Measurements from ENCODE around the gene SCG2.

SCG2 gene

DNA sequence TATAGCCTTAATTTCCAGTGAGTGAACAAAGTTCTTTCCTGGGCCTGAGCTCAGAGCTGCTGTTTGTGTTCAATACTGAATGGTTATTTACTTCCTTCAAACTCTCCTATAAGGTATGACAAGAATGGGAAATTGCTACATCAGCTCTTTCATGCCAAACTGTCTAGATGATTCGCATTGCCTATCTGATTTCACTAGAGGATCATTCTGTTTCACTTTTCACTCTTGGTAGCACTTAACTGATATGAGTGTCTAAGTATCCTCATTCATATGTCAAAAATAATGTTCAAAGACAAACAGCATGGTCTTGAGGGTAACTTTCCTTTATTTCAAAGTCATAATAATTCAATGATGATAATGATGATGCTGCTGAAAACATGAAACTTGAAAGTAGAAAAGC, 32.9 kb upstream of the SCG2 start:
- Histone ChIP-seq H3K4me1 (no peaks in the 10 kb centered on the region), H3K4me3 (no peak overlapping the region), H3K9ac (no peak overlapping the region), H3K27ac (no peak overlapping the region), H3K9me3 (peaks cover 17% of the 10 kb centered on the region), H4K20me1 (no peaks in the 10 kb centered on the region), H3K4me2 (no peak overlapping the region), H3K27me3 (no peaks in the 10 kb centered on the region), H3K36me3 (no peaks in the 10 kb centered on the region)
- no peak for TF ChIP-seq Cebpa-rat (IDR thresholded peaks at IDR 0.05)

DNA sequence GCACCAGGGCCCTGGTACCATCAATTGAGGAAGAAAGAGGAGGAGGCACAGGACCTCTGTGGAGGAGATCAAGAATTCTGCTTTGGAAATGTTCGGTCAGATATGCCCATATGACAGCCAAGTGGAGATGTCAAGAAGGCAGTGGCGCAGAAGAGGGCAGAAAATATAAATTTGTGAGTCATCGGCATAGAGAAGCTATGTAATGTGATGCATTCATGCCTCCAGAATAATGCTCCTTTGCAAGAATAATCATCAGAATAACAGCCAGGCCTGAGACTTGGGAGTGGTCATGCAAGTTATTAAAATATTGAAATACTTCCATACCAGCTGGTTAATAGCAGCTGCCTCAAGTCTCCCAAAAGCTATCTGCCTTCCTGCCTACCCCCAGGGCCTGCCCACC, 32.1 kb upstream of the SCG2 start:
- Histone ChIP-seq H3K27ac (no peak overlapping the region), H3K4me1 (no peaks in the 10 kb centered on the region), H3K4me2 (no peak overlapping the region), H4K20me1 (no peaks in the 10 kb centered on the region), H3K27me3 (no peaks in the 10 kb centered on the region), H3K9ac (no peak overlapping the region), H3K9me3 (peaks cover 15% of the 10 kb centered on the region), H3K36me3 (no peaks in the 10 kb centered on the region), H3K4me3 (no peak overlapping the region)
- TF ChIP-seq Cebpa-rat (IDR thresholded peaks at IDR 0.05): no peak

DNA sequence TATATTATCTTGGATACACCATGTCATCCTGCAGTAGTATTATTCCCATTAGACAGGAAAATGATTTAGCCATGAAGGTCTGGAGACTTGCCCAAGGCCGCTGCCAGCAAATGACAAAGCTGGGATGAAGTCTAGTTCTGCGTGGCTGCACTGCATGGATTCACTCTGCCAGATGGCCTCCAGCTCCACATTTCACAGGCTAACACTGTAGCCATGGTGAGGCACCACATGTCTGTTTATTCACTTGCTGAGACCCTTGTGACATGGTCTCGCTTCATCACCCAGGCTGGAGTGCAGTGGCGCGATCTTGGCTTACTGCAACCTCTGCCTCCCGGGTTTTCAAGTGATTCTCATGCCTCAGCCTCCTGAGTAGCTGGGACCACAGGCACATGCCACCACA, 31.5 kb upstream of the SCG2 start:
- no peaks in the 10 kb centered on the region for H3K4me1 ChIP-seq

DNA sequence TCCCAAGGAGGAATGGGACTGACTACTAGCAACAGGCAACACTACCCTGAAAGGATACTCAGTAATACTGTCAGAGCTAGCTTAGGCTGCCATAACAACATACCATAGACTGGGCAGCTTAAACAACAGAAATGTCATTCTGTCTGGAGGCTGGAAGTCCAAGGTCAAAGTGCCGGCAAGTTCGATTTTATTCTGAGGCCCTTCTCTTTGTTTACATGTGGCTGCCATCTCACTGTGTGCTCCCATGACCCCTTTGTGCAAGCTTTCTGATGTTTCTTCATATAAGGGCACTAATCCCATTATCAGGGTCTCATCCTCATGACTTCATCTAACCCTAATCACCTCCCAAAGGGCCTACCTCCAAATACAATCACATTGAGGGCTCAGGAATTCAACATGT, 30.7 kb upstream of the SCG2 start:
- Histone ChIP-seq H3K4me3 (no peak overlapping the region), H3K9me3 (peaks cover 10% of the 10 kb centered on the region; the same call in 1 of the 2 replicates), H3K4me1 (peaks cover 4% of the 10 kb centered on the region), H3K9ac (no peak overlapping the region), H3K4me2 (no peak overlapping the region), H4K20me1 (no peaks in the 10 kb centered on the region), H3K27me3 (no peaks in the 10 kb centered on the region), H3K36me3 (no peaks in the 10 kb centered on the region), H3K27ac (no peak overlapping the region)
- no peak for TF ChIP-seq Cebpa-rat (IDR thresholded peaks at IDR 0.05)

More for the DNA sequence above, 31.5 kb upstream of the SCG2 start:
- Histone ChIP-seq H3K27ac (no peak overlapping the region), H3K27me3 (no peaks in the 10 kb centered on the region), H3K36me3 (no peaks in the 10 kb centered on the region), H3K4me2 (no peak overlapping the region), H3K9me3 (peaks cover 14% of the 10 kb centered on the region), H3K9ac (no peak overlapping the region), H3K4me3 (no peak overlapping the region), H4K20me1 (no peaks in the 10 kb centered on the region)
- no peak for TF ChIP-seq Cebpa-rat (IDR thresholded peaks at IDR 0.05)

DNA sequence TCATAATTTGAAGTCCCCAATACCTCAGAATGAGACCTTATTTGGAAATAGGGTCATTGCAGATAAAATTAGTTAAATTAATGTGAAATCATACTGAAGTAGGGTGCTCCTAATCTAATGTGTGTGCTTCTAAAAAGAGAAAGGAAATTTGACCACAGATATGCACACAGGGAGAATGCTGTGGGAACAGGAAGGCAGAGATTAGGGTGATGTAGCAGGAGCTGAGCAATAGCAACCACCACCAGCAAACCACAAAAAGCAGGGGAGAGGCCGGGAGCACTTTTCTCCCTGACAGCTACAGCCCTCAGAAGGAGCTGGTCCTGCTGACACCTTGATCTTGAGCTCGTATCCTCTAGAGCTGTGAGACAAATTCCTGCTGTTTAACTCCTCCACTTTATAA, 24.6 kb upstream of the SCG2 start:
- peak overlapping the region; percentile 6; the same call in 1 of the 2 replicates for H3K4me3 ChIP-seq
- peak overlapping the region; percentile 65 for H3K27ac ChIP-seq
- no peaks in the 10 kb centered on the region for H3K27me3 ChIP-seq
- H3K4me2 ChIP-seq: peak overlapping the region; percentile 65
- no peak overlapping the region for H3K9ac ChIP-seq
- no peaks in the 10 kb centered on the region for H4K20me1 ChIP-seq
- H3K36me3 ChIP-seq: no peaks in the 10 kb centered on the region
- 0 out of 2 replicates have a peak, but pooled peaks cover 8% of the 10 kb centered on the region for H3K9me3 ChIP-seq
- peaks cover 54% of the 10 kb centered on the region for H3K4me1 ChIP-seq
- TF ChIP-seq Cebpa-rat (IDR thresholded peaks at IDR 0.05): no peak

DNA sequence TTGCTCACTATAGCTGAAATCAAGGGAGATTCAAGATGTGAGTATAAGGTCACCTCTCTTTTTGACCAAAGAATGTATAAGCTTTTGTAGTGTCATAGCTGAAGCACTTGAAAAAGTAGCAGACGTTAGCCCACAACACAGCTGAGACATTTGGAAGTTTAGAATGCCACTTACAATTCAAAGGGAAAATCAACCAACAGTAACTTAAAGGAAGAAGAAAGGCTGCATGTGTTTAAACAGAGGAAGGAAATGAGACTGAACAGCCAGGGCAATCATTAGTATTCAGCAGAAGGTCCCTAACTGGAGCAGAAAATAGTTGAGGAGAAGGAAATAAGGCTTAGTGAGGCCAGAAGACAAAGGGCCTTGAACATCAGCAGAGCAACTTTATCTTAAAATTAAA, 23.5 kb upstream of the SCG2 start:
- Histone ChIP-seq H3K4me2 (peak overlapping the region; percentile 65), H3K27ac (peak overlapping the region; percentile 65), H3K27me3 (no peaks in the 10 kb centered on the region), H3K9me3 (0 out of 2 replicates have a peak, but pooled peaks cover 8% of the 10 kb centered on the region), H3K9ac (no peak overlapping the region), H3K4me3 (no peak overlapping the region), H3K36me3 (no peaks in the 10 kb centered on the region), H4K20me1 (no peaks in the 10 kb centered on the region), H3K4me1 (peaks cover 63% of the 10 kb centered on the region)
- no peak for TF ChIP-seq Cebpa-rat (IDR thresholded peaks at IDR 0.05)

DNA sequence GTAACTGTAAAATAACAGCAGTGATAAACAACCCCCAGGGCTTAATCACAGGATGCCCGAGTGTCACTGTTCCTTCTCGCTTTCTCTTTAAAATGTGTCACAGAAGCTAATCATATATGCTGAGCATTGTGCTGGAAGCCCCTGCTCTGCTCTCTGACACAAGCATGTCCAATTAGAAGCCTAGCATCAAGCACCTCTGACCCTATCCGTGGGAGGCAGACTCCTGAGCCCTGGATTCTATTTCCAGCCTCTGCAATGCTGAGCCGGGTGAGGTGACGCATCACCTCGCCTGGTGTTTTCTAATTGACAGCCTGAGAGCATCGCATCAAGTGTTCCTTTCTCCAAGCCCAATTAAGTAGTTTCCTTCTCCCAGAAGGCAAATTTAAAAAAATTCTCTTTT, 19.7 kb upstream of the SCG2 start:
- Histone ChIP-seq H4K20me1 (no peaks in the 10 kb centered on the region), H3K4me2 (peak overlapping the region; percentile 14; the same call in 1 of the 2 replicates), H3K4me1 (peaks cover 84% of the 10 kb centered on the region), H3K36me3 (no peaks in the 10 kb centered on the region), H3K27me3 (no peaks in the 10 kb centered on the region), H3K9ac (no peak overlapping the region), H3K4me3 (no peak overlapping the region), H3K27ac (no peak overlapping the region), H3K9me3 (0 out of 2 replicates have a peak, but pooled peaks cover 3% of the 10 kb centered on the region)
- TF ChIP-seq Cebpa-rat (IDR thresholded peaks at IDR 0.05): no peak

DNA sequence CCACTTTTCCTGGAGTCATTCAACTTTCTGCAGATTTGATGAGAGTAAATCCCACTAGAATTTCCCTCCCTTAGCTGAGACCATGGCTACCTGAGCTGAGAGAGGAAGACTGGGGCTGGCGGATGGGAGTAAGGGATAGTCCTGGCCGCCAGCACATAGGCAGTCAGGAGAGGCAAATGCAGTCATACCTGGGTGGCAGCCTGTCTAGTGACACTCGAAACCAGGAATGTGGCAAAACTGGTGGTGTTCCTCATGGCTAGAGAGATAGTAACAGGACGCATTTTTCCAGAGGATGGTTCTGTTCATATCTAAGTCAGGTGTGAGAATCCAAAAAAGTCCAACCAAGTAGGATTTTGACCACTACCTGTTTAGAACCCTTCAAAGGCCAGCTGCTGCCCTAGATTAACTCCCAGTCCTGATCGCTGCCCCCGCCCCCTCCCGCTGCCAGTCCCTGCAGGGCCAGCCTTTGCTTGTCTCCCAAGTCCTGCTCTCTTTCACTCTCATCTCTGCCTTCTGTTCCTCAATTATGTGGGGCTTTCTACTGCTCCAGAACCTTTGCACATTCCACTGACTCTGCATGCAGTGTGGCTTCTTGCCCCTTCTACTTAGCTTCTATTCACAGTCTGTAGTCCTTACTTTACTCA, 17.4 kb upstream of the SCG2 start:
- Histone ChIP-seq H4K20me1 (no peaks in the 10 kb centered on the region), H3K27ac (no peak overlapping the region), H3K36me3 (no peaks in the 10 kb centered on the region), H3K4me3 (no peak overlapping the region), H3K27me3 (no peaks in the 10 kb centered on the region), H3K9ac (no peak overlapping the region), H3K4me1 (peaks cover 63% of the 10 kb centered on the region), H3K4me2 (peak overlapping the region; percentile 47), H3K9me3 (peaks cover 4% of the 10 kb centered on the region; the same call in 1 of the 2 replicates)
- TF ChIP-seq Cebpa-rat (IDR thresholded peaks at IDR 0.05): no peak

DNA sequence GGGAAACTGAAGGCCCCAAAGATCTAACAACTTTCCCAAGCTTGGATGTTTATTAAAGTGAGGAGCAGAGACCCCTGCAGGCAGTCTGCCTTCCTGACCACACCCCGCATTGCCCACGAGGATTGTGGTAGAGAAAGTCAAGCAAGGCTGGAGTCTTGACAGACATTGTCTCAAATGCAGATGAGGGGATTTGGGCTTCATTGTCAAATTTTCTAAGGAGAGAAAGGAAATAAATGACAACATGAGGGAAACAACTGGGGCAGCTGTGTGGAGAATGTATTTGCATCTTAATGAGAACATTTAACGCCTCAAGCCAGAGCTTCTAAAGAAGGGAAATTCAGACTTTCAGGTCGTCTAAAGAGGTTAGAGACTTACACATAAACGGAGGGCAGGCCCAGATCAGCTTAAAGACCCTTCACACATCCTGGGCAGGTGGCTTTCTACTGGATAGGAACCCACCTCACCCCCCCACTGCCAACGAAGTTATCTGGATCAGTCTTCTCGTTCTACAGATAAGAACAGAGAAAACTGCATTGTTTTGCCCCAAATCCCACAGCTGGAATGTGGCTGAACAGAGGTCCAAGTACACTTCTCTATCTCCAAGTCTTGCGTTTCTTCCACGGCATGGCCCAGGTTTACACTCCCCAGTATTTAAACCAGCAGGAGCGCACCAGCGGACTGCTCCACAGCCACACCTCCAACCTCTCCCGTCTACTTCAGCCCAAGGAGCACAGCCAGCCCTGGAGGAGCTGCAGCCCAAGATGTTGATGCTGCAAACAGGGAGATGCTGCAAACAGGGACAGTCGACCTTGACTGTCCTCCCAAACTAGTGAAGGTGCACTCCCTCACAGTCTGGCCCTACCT, 16.2 kb upstream of the SCG2 start:
- TF ChIP-seq Cebpa-rat (IDR thresholded peaks at IDR 0.05): no peak
- no peak overlapping the region for H3K4me3 ChIP-seq
- no peak overlapping the region for H3K27ac ChIP-seq
- no peak overlapping the region for H3K9ac ChIP-seq
- peak overlapping the region; percentile 47 for H3K4me2 ChIP-seq
- peaks cover 61% of the 10 kb centered on the region for H3K4me1 ChIP-seq
- H3K9me3 ChIP-seq: peaks cover 4% of the 10 kb centered on the region; the same call in 1 of the 2 replicates
- H4K20me1 ChIP-seq: no peaks in the 10 kb centered on the region
- H3K27me3 ChIP-seq: no peaks in the 10 kb centered on the region
- no peaks in the 10 kb centered on the region for H3K36me3 ChIP-seq

DNA sequence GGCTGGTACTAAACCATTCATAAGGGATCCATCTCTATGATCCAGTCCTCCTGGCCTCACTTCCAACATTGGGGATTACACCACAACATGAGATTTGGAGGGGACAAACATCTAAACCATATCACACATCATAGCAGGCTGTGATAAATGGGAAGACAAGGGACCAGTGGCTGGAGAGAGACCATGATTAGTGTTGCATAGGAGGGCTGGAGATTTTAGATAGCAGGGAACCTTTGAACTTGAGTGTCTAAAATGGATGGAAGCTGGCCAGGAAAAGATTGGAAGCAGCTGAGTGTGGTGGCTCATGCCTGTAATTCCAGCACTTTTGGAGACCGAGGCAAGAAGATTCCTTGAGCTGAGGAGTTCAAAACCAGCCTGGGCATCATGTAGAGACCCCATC, 12.4 kb upstream of the SCG2 start:
- Histone ChIP-seq H4K20me1 (no peaks in the 10 kb centered on the region), H3K9me3 (peaks cover 9% of the 10 kb centered on the region; the same call in 1 of the 2 replicates), H3K36me3 (no peaks in the 10 kb centered on the region), H3K27me3 (no peaks in the 10 kb centered on the region), H3K4me3 (no peak overlapping the region), H3K27ac (no peak overlapping the region), H3K9ac (no peak overlapping the region), H3K4me1 (peaks cover 24% of the 10 kb centered on the region), H3K4me2 (no peak overlapping the region)
- no peak for TF ChIP-seq Cebpa-rat (IDR thresholded peaks at IDR 0.05)
